Lung (tissue), 12 donors: Measurements from ENCODE around the gene PITPNM1. TPM values are rescaled to one million over a fixed set of nuclear protein-coding genes. Genes with fewer than 3 reads are reported as not detected.

Source experiments
- ATAC-seq: fragments of 200-7000 bp; cut with Tn5 transposase; one replicate; pipeline ENCODE4 v1.9.1; 2020; ENCODE audit warnings: moderate number of reproducible peaks; ENCODE audit not compliant: insufficient read depth, low FRiP score
- DNase-seq, 3 donors: peaks; one replicate each; pipeline ENCODE4 v3.0.0-alpha.2; 2013 to 2017
- H3K27ac ChIP-seq, 2 donors: one replicate each; pipeline ENCODE4 v1.5.1; 2013; ENCODE audit warnings: mild to moderate bottlenecking in 2 of 2, moderate library complexity in 2 of 2, control low read depth in 1 of 2, inconsistent platforms in 1 of 2, low read depth in 1 of 2, low read length in 1 of 2
- H3K27me3 ChIP-seq, 3 donors: one replicate each; pipeline ENCODE4 v1.5.1; 2013; ENCODE audit warnings: low read length in 2 of 3; ENCODE audit not compliant: control insufficient read depth in 3 of 3, insufficient read depth in 3 of 3
- H3K36me3 ChIP-seq, 4 donors: one replicate each; pipeline ENCODE4 v1.5.1; 2013; ENCODE audit warnings: low read length in 4 of 4, mild to moderate bottlenecking in 1 of 4, moderate library complexity in 1 of 4; ENCODE audit not compliant: control insufficient read depth in 4 of 4, insufficient read depth in 4 of 4
- H3K4me1 ChIP-seq, 5 donors: one replicate each; pipeline ENCODE4 v1.5.1; 2013; ENCODE audit warnings: low read length in 5 of 5, mild to moderate bottlenecking in 2 of 5, moderate library complexity in 1 of 5; ENCODE audit not compliant: control insufficient read depth in 5 of 5, insufficient read depth in 5 of 5
- H3K4me3 ChIP-seq: one replicate; pipeline ENCODE4 v1.5.1; 2013; ENCODE audit warnings: mild to moderate bottlenecking, control low read depth, moderate library complexity
- H3K9ac ChIP-seq, 2 donors: one replicate each; pipeline ENCODE4 v1.5.1; 2013; ENCODE audit warnings: low read length in 2 of 2, control low read depth in 1 of 2; ENCODE audit not compliant: insufficient read depth in 1 of 2
- H3K9me3 ChIP-seq, 4 donors: one replicate each; pipeline ENCODE4 v1.5.1; 2013; ENCODE audit warnings: low read length in 3 of 4, mild to moderate bottlenecking in 1 of 4, moderate library complexity in 1 of 4; ENCODE audit not compliant: control insufficient read depth in 4 of 4, insufficient read depth in 3 of 4
- CTCF ChIP-seq: IDR thresholded peaks from 2 replicates; pipeline ENCODE4 v1.5.1; 2012; ENCODE audit warnings: mild to moderate bottlenecking; ENCODE audit errors: control extremely low read depth, extremely low read depth
- WGBS, 2 donors: extraction: QIAGEN DNeasy Blood & Tissue Kit; methylation state at CpG; one replicate each; pipeline ENCODE4 v1.1.7; 2013; 5-methylcytosine and 5-hydroxymethylcytosine counted together
- polyA plus RNA-seq, 2 donors: library from polyadenylated mRNA; stranded (reverse); fragments of 200-250 nt; gene quantifications; one replicate each; pipeline ENCODE4 v1.2.1, GENCODE V29; 2013
- total RNA-seq, 2 donors: library from RNA; depleted of rRNA in 1 of 2; stranded (reverse); fragments of >200 nt in 1 of 2; gene quantifications; one replicate each; pipeline ENCODE4 v1.2.1, GENCODE V29; 2014 to 2021
- donor health status: control.
- donor health status: control.
- donor health status: Bipolar disorder and iron deficiency.
- donor health status: healthy.
- donor health status: DM: yes; HTN: yes; CAD: no.

PITPNM1 gene
- total and polyA plus RNA-seq, 4 donors, result 23.2 to 67.3 (median 36.3) TPM

GRCh38 chr11:67496113-67496512 is 9.1 kb downstream of the PITPNM1 start:
- WGBS, 2 donors, result 95 to 98% methylated on average over 12 of the region's 12 CpGs
- Histone ChIP-seq H3K4me1 (no peaks in the 10 kb centered on the region), H3K9ac (no peak overlapping the region), H3K9me3 (peaks cover 0 to 3% (median 0%) of the 10 kb centered on the region in 4 donors), H3K4me3 (no peak overlapping the region), H3K36me3 (peaks cover 0 to 63% (median 14%) of the 10 kb centered on the region in 4 donors), H3K27me3 (no peaks in the 10 kb centered on the region), H3K27ac (no peak overlapping the region)
- DNase-seq (no peak), ATAC-seq (no peak)
- TF ChIP-seq CTCF, result no peak

- peaks cover 0 to 70% (median 17%) of the 10 kb centered on the region in 4 donors for H3K36me3 ChIP-seq
- 91 to 95% methylated on average over 14 to 16 of the region's 16 CpGs for WGBS, 2 donors
- H3K27ac ChIP-seq, result no peak overlapping the region
- H3K27me3 ChIP-seq, result no peaks in the 10 kb centered on the region
- DNase-seq (no peak), ATAC-seq (no peak)
- no peaks in the 10 kb centered on the region for H3K4me1 ChIP-seq
- peaks cover 0 to 3% (median 0%) of the 10 kb centered on the region in 4 donors for H3K9me3 ChIP-seq
- H3K9ac ChIP-seq, result no peak overlapping the region
- no peak for TF ChIP-seq CTCF
- H3K4me3 ChIP-seq, result no peak overlapping the region
Measured at GRCh38 chr11:67495234-67496005, 9.7 kb downstream of the PITPNM1 start.

- Histone ChIP-seq H3K9ac (no peak overlapping the region), H3K27me3 (no peaks in the 10 kb centered on the region), H3K9me3 (peaks cover 0 to 3% (median 0%) of the 10 kb centered on the region in 4 donors), H3K27ac (no peak overlapping the region), H3K4me3 (no peak overlapping the region), H3K36me3 (peaks cover 1 to 74% (median 19%) of the 10 kb centered on the region in 4 donors), H3K4me1 (no peaks in the 10 kb centered on the region)
- no peak for TF ChIP-seq CTCF
- ATAC-seq (no peak), DNase-seq (no peak)
- 92 to 95% methylated on average over 53 to 59 of the region's 59 CpGs for WGBS, 2 donors
Measured at GRCh38 chr11:67494371-67495233, 10.6 kb downstream of the PITPNM1 start.
